ENCODE measurements around the gene BIN2.

- TF ChIP-seq POLR2A (IDR thresholded peaks at IDR 0.05; ENCODE audit: low read depth): no peak
- TF ChIP-seq CTCF (IDR thresholded peaks at IDR 0.05): no peak
- no peak for TF ChIP-seq POLR2AphosphoS5 (IDR thresholded peaks at IDR 0.05)
These were observed 69.4 kb downstream of the BIN2 start for GRCh38 chr12:51254536-51254935.
